D721Med (cell line): Measurements from ENCODE around the gene PCDHGA7.

Experiments
- DNase-seq: peaks from one replicate; pipeline ENCODE4 v3.0.0; 2011; ENCODE audit warnings: low spot score; ENCODE audit not compliant: insufficient read length
- FAIRE-seq: peaks from 2 replicates; lab custom pipeline; 2011; peaks lifted over from hg19 to GRCh38; lab: Jason Lieb, UNC
- TF ChIP-seq, protein P1 (sequence below): IDR thresholded peaks from 2 replicates; pipeline ENCODE4 v1.5.1; 2012; ENCODE audit warnings: mild to moderate bottlenecking, control low read depth; ENCODE audit not compliant: insufficient read depth; ENCODE audit errors: missing control alignments

The PCDHGA7 gene

DNA sequence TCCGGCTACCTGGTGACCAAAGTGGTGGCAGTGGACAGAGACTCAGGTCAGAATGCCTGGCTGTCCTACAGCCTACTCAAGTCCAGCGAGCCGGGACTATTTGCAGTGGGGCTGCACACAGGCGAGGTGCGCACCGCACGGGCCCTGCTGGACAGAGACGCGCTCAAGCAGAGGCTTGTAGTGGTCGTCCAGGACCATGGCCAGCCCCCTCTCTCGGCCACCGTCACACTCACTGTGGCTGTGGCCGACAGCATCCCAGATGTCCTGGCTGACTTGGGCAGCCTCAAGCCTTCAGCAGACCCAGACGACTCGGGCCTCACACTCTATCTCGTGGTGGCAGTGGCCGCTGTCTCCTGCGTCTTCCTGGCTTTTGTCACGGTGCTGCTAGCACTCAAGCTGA is 25.6 kb upstream of the PCDHGA7 start:
- TF ChIP-seq, protein P1, sequence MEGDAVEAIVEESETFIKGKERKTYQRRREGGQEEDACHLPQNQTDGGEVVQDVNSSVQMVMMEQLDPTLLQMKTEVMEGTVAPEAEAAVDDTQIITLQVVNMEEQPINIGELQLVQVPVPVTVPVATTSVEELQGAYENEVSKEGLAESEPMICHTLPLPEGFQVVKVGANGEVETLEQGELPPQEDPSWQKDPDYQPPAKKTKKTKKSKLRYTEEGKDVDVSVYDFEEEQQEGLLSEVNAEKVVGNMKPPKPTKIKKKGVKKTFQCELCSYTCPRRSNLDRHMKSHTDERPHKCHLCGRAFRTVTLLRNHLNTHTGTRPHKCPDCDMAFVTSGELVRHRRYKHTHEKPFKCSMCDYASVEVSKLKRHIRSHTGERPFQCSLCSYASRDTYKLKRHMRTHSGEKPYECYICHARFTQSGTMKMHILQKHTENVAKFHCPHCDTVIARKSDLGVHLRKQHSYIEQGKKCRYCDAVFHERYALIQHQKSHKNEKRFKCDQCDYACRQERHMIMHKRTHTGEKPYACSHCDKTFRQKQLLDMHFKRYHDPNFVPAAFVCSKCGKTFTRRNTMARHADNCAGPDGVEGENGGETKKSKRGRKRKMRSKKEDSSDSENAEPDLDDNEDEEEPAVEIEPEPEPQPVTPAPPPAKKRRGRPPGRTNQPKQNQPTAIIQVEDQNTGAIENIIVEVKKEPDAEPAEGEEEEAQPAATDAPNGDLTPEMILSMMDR = no peak
- DNase-seq = no peak
- FAIRE-seq = no peak

DNA sequence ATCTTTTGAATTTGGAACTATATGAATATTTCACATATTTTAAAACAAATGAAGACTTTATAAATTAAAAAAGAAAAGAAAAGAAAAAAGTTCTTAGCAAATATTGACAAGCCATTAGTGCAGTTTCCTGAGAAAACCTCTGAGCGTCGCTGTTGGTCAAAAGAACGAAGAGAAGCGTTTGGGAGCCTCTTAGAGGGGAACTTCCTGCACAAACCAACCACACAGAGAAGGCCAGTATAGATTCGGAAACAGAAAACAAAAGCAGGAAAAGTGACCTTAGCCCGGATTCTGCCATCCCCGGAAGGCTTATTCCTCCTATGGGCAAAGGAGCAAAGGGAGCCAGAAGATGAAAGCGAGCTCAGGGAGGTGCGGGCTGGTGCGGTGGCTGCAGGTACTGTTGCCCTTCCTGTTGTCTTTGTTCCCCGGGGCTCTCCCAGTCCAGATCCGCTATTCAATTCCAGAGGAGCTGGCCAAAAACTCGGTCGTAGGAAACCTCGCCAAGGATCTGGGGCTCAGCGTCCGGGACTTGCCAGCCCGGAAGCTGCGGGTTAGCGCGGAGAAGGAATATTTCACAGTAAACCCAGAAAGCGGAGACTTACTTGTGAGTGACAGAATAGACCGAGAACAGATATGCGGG is 22.6 kb upstream of the PCDHGA7 start, which contains the start of gene PCDHGB2:
Gene PCDHGB2 (plus strand): TSS at position 205 of the 637 bp plus-strand sequence. CDS start 142 bp downstream, at position 347.
- TF ChIP-seq, protein P1 = no peak
- FAIRE-seq = no peak
- no peak for DNase-seq

DNA sequence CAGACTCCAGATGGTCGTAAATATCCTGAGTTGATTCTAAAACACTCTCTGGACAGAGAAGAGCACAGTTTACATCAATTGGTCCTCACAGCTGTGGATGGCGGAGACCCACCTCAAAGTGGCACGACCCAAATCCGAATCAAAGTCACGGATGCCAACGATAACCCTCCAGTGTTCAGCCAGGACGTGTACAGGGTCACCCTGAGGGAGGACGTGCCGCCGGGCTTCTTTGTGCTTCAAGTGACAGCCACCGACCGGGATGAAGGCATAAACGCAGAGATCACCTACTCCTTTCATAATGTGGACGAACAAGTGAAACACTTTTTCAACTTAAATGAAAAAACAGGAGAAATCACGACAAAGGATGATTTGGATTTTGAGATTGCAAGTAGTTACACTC is 21.9 kb upstream of the PCDHGA7 start:
- TF ChIP-seq, protein P1 = no peak
- no peak for DNase-seq
- no peak for FAIRE-seq

DNA sequence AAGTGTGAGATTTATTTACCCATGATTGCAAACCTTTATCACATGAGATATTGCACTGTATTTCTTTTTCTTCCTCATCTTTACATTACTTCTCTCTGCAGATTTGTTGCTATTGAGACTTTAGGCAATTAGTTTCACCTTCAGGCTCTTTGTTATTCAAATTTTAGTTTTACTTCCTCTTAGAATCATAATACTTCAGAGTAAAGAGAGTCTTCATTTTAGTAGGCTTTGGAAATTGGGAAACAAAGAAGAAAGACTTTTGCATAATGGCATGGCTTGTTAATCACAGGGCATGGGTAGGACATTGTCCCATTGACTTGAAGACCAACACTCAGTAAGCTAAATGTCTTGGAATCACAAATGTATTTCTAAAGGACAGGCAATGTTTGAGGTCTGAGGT is 19.8 kb upstream of the PCDHGA7 start:
- FAIRE-seq = no peak
- TF ChIP-seq, protein P1 = no peak
- DNase-seq = no peak

DNA sequence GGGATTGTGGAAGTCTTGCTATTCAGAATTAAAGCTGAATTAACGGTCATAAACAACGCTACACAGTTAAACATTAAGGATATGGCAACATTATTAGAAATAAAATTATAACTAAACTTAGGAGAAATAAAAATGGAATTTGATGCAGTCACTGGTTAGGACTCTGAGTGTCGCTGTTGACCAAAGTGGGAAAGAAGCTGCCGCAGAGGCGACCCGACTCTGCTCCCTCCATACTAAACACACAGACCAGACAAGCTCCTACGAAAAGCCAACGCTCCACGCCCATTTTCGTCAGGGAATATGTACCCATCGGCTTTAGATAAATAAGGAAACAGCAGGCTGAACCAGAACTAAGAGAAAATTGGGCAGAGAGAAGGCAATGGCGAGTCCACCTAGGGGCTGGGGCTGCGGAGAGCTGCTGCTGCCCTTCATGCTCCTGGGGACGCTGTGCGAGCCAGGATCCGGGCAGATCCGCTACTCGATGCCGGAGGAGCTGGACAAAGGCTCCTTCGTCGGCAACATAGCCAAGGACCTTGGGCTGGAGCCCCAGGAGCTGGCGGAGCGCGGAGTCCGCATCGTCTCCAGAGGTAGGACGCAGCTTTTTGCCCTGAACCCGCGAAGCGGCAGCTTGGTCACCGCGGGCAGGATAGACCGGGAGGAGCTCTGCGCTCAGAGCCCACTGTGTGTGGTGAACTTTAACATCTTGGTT is 18.4 kb upstream of the PCDHGA7 start, which contains the start of gene PCDHGA5:
Gene PCDHGA5 (plus strand): TSS at position 211 of the 709 bp plus-strand sequence. CDS start 169 bp downstream, at position 380.
- TF ChIP-seq, protein P1 = no peak
- no peak for FAIRE-seq

DNA sequence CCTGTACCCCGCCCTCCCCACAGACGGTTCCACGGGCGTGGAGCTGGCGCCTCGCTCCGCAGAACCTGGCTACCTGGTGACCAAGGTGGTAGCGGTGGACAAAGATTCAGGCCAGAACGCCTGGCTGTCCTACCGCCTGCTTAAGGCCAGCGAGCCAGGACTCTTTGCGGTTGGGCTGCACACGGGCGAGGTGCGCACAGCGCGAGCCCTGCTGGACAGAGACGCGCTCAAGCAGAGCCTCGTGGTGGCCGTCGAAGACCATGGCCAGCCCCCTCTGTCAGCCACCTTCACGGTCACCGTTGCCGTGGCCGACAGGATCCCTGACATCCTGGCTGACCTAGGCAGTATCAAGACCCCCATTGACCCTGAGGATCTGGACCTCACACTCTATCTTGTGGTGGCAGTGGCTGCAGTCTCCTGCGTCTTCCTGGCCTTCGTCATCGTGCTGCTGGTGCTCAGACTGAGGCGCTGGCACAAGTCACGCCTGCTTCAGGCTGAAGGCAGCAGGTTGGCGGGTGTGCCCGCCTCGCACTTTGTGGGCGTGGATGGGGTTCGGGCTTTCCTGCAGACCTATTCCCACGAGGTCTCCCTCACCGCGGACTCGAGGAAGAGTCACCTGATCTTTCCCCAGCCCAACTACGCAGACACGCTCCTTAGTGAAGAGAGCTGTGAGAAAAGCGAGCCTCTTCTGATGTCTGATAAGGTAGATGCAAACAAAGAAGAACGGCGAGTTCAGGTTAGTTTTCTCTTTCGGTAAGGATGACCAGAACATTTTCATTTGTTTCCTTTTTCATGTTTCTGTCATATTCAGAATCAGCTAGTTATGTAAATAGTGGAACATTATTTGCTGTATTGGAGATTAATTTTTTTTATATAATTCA is 16.3 kb upstream of the PCDHGA7 start:
- DNase-seq (no peak), FAIRE-seq (no peak)
- TF ChIP-seq, protein P1 = no peak

More for the DNA sequence above, 18.4 kb upstream of the PCDHGA7 start, which contains the start of gene PCDHGA5:
- DNase-seq = no peak
